Epithelial cell of proximal tubule (primary cell): Measurements from ENCODE around the gene MIB2. TPM values are rescaled to one million over a fixed set of nuclear protein-coding genes. Genes with fewer than 3 reads are reported as not detected.
A peak's percentile ranks its signal among the peaks of the same experiment; 100 is the strongest.
"Not testable (repeated sequence)": the region's sequence is repeated elsewhere in the genome, so short reads cannot be mapped to it uniquely, and the experiment has no call there.

ENCODE experiments used
- DNase-seq: peaks from one replicate; pipeline ENCODE4 v3.0.0-alpha.2; 2011; ENCODE audit warnings: low read depth
- H3K4me3 ChIP-seq: 2 replicates; pipeline ENCODE4 v1.5.1; 2011; ENCODE audit warnings: low read depth, mild to moderate bottlenecking, low read length
- CTCF ChIP-seq: conservative IDR thresholded peaks from 2 replicates; pipeline ENCODE4 v1.5.1; 2012; ENCODE audit warnings: low read depth, mild to moderate bottlenecking, low read length
- total RNA-seq: library from RNA; depleted of rRNA; stranded (reverse); fragments of >200 nt; gene quantifications from 2 replicates; pipeline ENCODE4 v1.2.3, GENCODE V29; 2015

MIB2 gene
- total RNA-seq, 1 donor from 2014 or later = 29.4 TPM

GRCh38 chr1:1639368-1639767, 24.1 kb downstream of the MIB2 start:
- not testable (repeated sequence) for H3K4me3 ChIP-seq, DNase-seq

DNA sequence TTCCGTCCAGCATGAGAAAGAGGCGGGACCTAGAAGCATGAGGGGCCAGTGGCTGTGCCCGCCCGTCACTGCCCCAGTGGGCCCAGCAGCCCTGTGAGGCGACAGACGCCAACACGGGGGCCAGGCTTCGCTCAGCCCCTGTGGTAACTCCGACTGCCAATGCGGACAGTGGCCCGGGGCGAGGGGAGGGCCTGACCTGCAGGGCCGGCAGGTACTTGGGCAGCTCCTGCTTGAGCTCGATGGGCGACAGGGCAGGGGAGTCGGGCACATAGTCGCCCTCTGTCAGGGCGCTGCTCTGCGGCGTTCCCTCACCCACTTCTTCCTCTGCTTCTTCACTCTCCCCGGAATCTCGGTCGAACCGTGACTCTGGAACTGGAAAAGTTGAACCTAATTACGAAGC, 24.8 kb downstream of the MIB2 start:
- not testable (repeated sequence) for DNase-seq, H3K4me3 ChIP-seq

DNA sequence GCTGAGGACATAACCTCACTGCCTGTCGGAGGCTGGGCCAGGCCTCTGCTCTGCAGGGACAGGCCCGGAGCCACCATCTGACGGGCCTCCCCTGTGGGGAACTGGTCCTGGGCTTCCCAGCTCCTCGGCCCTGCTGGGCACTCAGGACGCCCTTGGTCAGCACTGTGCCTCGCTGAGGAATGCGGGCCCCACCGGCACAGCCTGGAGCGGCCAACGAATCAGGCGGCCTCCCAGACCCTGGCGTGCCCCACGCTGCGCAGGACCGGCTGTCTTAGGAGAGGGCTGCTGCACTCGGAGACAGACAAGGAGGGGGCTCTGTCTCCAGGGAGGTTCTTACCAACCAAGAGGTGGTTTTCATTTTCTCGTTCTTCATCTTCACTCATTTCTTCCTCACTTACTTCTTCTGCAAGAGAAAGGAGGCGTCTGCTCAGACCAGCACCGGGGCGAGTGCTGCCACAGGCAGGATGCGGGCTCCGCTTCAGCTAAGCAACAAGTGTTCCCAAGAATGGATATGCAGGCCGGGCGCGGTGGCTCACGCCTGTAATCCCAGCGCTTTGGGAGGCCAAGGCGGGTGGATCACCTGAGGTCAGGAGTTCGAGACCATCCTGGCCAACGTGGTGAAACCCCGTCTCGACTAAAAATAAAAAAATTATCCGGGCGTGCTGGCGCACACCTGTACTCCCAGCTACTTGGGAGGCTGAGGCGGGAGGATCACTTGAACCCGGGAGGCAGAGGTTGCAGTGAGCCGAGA, 25.6 kb downstream of the MIB2 start:
- not testable (repeated sequence) for DNase-seq

GRCh38 chr1:1646326-1646725, 31.0 kb downstream of the MIB2 start:
- DNase-seq, H3K4me3 ChIP-seq: not testable (repeated sequence)

More for the DNA sequence above, 25.6 kb downstream of the MIB2 start:
- H3K4me3 ChIP-seq = not testable (repeated sequence)

DNA sequence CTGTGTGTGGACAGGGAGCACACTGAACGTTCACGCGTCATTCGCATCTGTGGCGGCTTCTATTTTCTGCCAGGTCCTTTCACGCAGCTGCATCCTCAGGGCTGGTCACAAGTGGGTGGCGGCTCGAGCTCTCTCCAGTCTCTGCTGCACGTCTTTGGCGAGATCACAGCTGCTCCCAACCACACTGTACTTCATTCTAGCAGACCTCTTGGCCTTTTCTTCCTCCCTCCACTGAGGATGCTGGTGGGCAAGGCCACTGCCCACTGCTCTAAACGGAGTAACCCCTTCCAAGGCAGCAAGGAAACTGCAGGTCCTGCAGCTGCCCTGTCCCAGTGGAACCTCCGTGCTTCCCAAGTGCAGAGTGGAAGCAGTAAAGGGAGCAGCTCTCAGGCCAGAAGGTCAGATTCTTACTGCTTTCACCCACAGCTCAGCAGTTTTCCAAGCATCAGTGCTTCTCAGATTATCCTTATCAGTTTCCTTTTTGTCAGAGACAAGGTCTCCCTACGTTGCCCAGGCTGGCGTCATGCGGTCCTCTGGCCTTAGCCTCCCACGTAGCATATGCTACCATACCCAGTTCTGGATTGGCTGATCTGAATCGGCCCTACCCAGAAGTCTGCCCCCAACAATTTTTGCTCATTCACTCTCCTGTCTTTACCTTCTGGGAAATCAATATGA, 32.4 kb downstream of the MIB2 start:
- not testable (repeated sequence) for H3K4me3 ChIP-seq, DNase-seq

DNA sequence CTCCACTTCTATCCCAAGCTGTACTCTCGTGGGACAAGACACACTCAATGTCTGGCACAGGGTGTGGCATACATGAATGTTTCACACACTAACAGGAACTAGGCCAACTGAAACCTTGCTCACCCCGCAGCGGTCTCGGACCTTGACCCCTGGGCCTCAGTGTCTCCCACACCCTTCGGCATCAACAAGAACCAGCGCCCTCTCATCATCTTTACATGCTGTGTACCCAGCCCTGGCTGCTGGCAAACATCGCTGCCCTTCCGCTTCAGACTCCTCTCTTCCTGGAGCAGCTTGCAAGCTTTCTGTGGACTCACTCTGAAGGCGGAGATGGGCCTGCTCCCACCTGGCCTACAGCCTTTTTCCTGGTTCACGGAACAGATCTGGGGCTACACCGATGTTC, 33.0 kb downstream of the MIB2 start:
- not testable (repeated sequence) for DNase-seq, H3K4me3 ChIP-seq

DNA sequence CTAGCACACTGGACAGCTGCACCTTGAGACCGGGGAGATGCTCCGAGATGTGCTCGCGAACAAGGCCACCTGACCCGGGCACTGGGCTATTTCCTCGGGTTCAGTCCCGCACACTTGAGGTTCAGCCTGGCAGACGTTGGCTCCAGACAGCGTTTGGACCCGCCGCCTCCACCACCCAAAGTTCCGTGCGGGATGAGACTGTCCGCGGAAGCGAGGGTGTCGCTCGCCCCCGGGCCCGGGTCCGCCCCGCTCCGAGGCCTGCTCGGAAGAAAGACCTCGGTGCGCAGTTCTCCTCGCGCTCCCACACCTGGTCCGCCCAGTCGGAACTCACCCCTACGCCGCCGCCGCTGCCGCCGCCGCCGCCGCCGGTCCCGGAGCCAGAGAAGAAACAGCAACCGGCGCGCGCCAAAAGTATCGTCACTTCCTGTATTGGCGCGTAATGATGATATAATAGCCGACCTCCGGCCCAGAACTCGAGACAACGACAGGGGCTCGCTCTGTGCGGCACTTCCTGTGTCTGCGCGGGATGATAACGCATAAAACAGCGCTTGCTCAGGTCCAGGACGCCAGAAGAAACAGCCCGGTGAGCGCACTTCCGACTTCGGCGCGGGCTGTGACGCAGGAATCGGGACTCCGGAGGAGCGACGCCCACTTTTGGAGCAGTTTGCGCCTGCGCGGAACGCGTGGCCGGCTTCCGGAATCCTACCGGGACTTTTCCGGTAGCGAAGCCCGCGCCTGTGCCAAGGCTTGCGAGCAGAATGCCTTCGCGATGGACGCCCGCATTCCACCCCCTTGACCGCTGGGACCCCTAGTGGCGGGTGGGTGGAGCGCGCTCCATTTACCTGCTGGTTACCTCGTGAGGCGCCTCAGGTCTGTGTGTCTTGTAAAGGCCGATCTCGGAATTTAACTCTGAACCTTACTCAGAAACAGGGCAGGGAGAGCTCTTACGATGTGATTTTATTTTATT, 43.6 kb downstream of the MIB2 start, which contains the start of gene CDK11B:
Gene CDK11B (minus strand): TSS at position 422 of the 967 bp plus-strand sequence. CDS start 1,519 bp downstream, outside the sequence.
- peak; percentile 70 for DNase-seq
- peak; percentile 23 for TF ChIP-seq CTCF

GRCh38 chr1:1662392-1662791, 47.1 kb downstream of the MIB2 start:
- DNase-seq, H3K4me3 ChIP-seq: not testable (repeated sequence)

More for the DNA sequence above, 43.6 kb downstream of the MIB2 start, which contains the start of gene CDK11B:
- peak within 1 kb of the TSS; percentile 61 for H3K4me3 ChIP-seq

DNA sequence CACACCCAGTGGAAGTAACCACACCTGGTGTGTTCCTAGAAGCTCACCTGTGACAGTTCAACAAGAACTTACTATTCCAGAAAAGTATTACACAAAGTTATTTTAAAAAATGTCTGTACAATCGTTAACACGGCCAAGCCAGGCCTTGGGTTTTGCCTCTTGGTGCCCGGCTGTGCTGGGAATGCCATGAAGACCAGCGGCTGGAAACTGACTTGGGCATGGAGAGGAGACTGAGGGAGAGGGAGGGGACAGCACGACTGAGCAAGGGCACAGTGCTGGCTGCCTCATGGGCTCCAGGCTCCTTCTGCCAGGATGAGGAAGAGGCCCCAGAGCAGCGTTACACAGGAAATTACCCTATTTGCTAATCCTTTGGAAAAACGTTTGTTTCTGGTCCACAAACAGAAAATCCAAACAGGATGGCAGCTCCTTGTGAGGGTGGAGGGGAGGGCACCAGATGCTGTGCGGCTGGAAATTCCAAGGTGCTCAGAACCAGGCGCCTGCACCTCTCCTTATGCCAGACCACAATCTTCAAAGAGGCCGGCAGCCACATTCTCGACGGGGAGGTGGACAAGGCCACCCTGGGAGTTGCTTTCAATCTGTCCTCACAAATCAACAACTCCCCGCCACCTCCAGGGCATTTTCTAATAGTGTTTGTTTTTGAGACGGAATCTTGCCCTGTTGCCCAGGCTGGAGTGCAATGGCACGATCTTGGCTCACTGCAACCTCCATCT, 47.7 kb downstream of the MIB2 start:
- H3K4me3 ChIP-seq, DNase-seq: not testable (repeated sequence)

DNA sequence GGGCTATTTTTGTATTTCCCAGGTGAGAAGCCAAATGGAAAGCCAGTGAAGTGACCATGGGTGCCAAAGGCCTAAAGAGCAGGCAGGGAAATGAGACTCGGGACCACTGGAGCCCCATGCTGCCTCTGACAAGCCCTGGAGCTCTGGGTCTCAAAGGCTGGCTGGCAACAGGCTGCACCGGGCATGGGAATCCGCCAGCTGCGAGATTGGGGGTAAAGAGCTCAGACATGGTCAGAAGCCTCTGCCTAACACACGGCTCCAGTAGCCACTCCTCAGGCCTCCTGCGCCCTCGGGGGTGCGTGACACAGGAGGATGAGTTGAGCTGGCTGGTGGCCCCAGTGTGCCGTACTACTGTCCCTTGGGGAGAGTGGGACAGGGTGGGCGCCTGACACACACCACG, 49.0 kb downstream of the MIB2 start:
- not testable (repeated sequence) for DNase-seq, H3K4me3 ChIP-seq

GRCh38 chr1:1664941-1665814, 49.9 kb downstream of the MIB2 start:
- H3K4me3 ChIP-seq = no peak overlapping the region
- DNase-seq = no peak
- TF ChIP-seq CTCF = no peak
